HG03571 (cell line): Measurements from ENCODE around the gene CTNNA1.
"Not testable (repeated sequence)": the region's sequence is repeated elsewhere in the genome, so short reads cannot be mapped to it uniquely, and the experiment has no call there.

Experiments
- ATAC-seq: cut with Tn5 transposase; IDR thresholded peaks from one replicate; pipeline ENCODE4 v1.9.1; 2021; ENCODE audit not compliant: unreplicated experiment

CTNNA1 gene

DNA sequence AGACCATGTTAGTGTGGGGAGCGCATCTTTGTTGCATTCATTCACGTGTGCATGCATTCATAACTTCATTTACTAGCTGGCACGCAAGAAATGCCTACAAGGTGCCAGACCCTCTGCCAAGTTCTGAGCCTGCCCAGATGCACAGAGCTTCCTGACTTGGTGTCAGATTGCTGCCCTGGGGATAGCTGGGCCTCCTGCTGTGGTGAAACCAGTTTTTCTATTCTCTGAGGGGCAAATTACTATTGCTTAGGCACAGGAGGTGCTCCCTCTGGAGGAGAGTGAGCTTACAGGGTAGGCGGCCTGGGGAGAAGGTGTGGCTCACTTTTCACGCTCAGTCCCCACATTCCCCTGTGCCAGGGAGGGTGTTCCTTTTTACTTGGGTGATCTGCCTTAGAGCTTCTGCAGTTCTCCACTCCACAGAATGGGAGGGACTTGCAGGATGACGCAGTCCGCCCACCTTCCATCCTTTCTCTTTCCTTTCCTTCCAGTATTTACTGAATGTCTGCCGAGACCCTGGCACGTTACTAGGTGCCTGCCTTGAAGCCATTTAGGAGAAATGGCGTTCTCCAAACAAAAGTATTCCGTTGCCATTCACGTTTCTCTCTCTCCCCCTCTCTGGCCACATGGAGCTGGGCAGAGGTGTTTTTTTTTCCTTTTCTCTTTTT, 27.9 kb upstream of the CTNNA1 start:
- no peak for ATAC-seq

DNA sequence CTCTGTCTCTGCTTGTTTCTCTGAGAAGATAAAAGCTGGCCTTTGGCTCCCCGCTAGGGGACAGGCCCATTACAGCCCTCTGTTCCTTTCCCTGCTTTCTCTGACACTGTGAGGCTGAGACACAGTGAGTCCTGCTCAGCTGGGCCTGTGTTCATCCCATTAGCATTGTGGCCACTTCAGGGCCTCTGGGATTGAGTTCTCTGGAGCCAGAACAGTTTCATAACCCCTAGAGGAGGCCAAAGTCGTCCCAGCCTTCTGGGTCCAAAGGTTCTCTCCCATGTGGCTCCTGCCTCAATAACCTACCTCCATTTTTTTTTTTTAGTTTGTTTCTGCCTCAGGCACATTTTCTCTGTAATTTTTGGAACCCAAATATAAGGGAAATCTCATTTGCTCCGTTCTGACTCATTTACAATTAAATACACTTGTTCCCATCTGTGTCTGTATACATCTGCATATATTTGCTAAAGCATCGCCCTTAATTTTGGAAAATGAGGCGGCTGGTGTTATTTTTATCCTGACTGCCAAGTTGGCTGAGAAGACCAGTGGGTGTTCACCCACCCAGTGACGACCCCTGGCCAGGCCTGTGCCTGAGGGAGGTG, 27.3 kb upstream of the CTNNA1 start:
- ATAC-seq = no peak

DNA sequence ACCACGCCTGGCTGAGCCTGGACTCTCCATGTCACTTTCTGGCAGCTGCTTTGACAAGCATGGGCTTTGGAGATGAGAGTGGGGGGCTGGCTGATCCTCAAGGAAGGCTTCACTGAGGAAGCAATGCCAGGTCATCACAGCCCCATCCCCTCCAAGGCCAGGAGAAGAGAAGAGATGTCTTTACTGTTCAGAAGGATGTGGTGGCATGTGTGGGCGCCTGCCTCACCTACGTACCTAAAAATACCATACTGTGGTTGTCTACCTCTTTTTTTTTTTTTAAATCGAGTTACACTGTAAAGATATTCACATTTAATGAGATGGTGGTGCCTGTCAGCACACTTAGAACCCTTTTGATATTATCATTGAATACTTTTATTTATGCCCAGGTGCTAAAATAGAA, 26.4 kb upstream of the CTNNA1 start:
- no peak for ATAC-seq

DNA sequence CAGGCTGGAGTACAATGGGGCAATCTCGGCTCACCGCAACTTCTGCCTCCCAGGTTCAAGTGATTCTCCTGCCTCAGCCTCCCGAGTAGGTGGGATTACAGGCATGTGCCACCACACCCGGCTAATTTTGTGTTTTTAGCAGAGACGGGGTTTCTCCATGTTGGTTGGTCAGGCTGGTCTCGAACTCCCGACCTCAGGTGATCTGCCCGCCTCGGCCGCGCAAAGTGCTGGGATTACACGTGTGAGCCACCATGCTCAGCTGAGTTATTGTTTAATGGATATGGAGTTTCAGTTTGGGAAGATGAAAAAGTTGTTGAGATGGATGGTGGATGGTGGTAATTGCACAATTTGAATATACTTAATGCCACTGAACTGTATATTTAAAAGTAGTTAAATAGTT, 22.7 kb upstream of the CTNNA1 start:
- not testable (repeated sequence) for ATAC-seq

DNA sequence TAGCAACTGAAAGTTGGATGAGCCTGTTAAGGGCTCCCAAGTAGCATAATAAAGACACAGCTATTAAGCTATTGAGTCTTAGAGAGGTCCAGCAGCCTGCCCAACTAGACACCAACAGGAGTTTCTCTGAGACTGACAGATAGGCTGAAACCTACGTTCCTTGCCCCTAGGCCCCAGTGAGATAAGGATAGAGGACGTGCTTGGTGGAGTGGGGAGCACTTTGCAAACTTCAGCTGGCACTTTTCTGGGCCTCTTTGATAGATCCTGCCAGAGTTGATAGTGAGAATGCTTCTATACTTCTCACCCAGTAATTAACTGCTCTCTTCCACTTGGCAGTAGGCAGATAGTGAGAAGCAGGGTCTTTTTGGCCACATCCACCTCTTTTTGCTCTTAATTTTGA, 20.8 kb upstream of the CTNNA1 start:
- ATAC-seq = no peak

DNA sequence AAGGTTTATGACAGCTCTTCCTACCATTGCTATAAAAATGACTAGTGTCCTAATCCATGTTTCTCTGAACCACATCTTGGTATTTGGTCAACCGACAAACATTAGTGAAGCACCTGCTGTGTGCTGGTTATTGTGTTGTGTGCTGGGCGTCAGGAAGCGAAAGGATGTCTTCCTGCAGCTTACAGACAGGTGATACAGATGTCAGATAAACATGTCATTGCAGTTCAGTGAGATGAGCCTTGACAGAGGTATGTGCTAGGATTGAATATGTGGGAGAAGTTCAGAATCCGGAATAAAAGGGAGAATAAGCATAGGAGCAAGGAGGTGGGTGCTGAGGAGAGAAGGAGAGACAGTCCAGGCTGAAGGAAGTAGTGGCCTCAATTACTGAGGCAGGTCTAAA, 20.3 kb upstream of the CTNNA1 start:
- ATAC-seq = no peak

DNA sequence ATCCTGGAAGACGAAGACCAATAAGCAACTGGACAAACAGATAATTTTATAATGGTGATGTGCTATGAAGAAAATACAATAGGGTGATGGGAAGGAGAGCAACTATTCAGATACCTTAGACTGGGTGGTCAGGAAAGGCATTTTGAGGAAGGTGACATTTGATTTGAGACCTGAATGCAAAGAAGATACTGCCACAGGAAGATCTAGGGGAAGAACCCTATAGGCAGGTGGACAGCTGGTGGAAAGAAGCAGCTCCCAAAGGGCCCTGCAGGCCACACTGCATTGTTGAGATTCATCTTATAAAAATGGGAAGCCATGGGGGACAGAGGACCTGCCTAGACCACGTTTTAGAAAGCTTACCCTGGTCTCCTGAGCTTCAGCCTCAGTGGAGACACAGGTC, 19.7 kb upstream of the CTNNA1 start:
- ATAC-seq = no peak

DNA sequence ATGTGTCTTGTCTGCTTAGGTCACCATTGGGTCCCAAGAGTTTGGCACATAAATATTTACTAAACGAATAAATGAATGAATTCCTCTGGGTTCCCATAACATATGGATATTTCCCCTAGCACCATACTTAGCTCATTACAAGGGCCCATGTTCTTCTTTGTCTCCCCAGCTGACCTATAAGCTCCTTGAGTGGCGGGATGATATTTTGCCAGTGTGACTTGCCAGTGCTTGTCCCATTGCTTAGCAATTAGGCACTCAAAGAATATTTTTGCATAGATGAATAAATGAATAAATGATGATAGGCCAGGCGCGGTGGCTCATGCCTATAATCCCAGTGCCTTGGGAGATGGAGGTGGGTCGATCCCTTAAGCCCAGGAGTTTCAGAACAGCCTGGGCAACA, 16.9 kb upstream of the CTNNA1 start:
- ATAC-seq = no peak

DNA sequence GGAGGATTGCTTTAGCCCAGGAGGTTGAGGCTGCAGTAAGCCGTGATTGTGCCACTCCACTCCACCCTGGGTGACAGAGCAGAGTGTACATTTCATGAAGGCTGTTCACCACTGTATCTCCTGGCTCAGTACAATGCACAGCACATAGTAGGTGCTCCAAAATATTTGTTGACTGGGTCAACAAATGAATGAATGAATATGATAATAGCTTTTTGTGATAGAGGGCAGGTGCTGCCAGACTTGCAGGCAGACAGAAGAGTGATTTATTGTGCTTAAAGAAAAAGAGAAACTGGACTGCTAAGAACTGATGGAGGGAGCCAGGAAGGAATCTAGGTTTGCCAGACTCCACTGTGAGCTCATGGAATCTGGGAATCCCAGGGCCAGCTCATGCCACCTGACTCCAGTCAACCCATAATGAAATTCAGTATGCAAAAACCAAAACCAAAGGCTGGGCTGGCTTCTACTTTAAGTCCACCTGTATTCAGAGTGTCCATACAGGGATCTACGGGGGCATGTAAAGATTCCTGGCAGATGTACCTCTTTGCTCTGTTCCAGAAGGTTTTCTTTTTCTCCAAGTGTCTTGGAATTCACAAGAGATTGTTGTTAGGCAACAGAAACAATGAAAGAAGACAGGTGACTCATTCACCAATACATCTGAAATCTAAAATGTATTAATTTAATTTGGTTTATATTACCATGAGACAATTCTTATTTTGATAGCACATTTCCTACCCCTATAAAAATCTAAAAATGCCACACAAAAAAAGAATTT, 15.5 kb upstream of the CTNNA1 start:
- no peak for ATAC-seq

DNA sequence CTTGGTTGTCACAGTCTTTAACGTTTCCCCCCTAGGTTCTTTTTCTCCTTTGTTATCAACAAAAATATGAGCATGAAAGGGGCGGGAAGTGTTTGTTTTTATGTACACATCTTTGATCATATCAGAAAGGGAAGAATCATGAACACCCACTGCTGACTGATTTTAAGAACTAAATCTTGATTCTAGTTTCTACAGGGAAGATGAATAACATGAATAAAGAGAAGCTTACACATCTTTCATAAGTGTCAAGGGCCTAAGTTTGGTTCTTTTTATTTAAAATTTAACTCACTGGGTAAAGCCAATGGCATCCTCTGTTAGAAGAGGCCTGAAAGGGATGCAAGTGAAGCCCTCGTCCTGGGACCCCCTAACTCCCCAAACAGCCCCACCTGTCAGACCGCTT, 14.8 kb upstream of the CTNNA1 start:
- no peak for ATAC-seq

DNA sequence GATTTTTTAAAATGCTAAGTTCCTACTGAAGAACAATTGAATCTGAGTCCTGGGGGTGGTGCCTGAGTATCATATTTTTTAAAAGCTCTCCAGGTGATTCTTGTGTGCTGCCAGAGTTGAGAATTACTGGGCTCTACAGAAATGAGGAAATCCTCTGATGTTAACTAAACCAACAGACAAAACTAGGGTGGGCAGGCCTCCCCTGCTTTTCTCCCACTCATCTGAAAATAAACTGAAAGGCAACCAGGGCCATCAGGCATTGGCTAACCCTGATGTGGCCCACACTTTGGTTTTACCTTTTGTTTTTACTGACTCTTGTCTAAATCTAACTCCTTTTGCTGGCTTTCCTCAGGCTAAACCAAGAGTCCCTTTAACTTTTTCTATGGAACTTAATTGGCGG, 13.3 kb upstream of the CTNNA1 start:
- ATAC-seq = no peak

DNA sequence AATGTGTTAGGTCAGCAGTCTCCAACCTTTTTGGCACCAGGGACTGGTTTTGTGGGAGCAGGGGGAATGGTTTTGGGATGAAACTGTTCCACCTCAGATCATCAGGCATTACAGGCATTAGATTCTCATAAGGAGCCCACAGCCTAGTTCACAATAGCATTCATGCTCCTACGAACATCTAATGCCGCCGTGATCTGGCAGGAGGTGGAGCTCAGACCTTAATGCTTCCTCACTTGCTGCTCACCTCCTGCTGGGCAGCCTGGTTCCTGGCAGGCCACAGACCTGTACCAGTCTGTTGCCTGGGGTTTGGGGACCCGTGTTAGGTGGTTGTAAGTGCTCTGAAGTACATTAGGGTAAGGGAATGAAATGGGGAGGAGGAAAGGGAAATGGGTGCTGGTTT, 9.7 kb upstream of the CTNNA1 start:
- ATAC-seq = no peak

DNA sequence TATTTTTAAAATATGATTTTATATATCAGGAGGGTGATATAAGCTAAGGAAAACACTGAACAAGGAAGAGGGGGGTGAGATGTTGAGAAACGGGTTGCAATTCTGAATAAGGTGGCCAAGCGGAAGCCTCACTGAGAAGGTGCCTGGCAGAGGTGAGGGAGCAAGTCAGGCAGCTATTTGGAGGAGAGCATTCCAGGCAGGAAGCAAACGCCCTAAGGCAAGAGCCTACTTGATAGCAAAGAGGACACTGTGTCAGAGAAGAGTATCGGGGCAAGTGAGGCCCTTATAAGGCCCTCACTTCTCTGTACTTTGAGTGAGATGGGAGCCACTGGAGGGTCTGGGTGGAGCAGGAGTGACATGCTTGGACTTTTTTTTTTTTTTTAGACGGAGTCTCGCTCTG, 8.0 kb upstream of the CTNNA1 start:
- ATAC-seq = no peak

DNA sequence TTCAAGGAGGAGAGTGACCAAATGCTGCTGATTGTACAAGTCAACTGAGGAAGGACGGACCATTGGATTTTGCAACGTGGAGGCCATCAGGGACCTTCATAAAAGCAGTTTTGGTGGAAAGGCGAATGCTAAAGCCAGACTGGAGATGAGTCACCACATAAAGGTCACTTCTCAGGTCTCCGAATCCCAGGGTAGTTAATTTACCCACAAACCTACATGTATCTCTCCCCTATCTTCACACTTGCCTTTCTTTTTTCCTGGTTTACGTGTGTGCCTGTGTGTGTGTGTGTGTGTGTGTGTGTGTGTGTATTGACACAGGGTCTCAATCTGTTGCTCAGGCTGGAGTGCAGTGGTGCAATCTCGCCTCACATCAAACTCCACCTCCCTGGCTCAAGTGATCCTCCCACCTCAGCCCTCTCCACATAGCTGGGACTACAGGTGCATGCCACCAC, 4.6 kb upstream of the CTNNA1 start:
- no peak for ATAC-seq

DNA sequence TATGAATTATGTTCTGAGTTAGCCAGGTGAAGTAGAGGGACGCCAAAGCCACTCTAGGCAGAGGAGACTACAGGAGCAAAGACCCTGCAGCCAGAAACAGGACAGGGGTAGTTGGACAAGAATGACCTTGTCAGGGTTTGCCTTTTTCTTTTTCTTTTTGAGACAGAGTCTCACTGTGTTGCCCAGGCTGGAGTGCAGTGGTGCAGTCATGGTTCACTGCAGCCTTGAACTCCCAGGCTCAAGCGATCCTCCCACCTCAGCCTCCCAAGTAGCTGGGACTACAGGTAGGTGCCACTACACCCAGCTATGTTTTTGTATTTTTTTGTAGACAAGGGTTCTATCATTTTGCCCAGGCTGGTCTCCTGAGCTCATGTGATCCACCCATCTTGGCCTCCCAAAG, 1.9 kb upstream of the CTNNA1 start:
- not testable (repeated sequence) for ATAC-seq

DNA sequence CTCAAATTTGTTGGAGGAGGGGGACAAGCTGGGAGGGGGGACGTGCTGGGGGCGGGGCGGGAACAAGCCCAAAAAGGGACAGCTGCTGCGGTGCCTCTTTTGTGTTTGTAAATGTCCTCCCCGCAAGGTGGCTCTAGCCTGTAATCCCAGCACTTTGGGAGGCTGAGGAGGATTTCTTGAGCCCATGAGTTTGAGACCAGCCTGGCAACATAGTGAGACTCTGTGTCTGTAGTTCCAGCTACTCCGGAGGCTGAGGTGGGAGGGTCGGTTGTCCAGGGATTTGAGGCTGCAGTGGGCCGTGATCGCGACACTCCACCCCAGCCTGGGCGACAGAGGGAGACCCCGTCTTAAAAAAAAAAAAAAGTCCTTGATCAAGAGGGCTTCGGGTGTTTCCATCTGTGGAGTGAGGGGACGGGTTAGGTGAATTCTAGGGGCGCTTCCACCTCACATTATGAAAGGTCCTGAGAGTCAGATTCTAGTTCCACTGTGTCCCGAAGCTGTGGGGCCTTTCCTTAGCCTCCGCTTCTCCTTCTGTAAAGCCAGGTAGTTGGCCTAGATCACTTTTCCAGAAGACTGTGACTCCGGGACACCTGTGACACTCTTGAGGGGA, 779 bp upstream of the CTNNA1 start:
- no peak for ATAC-seq

DNA sequence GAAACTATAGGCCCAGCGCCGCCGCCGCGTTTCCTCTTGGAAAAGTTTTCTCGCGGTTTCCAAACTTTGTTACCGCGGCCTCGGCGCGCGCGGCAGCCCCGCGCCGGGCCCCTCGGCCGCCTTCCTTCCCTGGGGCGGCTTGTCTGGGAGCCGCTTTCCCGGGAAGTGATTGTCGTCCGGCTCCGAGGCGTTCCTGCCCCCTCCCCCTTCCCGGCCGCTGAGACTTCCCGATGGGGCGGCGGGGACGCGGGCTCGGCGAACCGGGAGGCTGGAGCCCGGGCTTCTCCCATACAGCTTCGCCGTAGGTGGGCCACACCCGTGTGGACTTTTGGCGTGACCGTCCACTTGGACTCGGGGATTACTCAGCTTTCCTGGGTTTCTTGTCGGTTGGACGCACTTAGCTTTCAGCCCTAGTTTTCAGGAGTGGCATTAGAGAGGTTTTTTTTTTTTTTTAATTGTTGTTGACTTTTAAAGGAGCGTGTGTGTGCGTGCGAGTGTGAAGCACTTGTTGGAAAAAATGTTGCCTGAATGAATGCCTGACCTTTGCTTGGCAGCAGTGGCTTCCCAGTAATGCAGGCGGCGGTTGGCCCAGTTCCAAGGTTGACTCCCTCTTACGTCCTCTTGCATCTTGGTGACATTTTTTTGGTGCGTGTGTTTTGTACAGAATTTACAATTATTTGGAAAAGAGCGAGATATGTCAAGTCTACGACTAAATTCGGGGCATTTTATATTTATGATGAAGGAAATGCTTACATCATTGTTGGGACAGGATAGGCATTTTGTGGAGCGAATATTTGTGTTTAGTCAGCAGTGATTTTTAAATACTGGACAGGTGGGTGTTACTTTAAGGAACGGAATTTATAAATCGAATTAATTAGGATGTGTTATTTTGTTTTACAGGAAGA, 821 bp downstream of the CTNNA1 start:
- no peak for ATAC-seq

DNA sequence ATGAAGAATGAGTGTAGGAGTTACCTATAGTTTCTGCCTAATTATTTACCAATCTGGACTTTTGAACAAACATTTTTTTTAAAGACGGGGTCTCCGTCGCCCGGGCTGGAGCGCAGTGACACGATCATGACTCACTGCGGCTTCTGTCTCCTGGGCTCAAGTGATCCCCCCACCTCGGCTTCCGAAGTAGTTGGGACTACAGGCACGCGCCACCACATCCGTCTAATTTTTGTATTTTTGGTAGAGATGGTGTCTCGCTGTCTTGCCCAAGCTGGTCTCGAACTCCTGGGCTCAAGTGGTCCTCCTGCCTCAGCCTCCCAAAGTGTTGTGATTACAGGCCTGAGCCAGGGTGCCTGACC, 1.5 kb downstream of the CTNNA1 start:
- ATAC-seq = no peak

DNA sequence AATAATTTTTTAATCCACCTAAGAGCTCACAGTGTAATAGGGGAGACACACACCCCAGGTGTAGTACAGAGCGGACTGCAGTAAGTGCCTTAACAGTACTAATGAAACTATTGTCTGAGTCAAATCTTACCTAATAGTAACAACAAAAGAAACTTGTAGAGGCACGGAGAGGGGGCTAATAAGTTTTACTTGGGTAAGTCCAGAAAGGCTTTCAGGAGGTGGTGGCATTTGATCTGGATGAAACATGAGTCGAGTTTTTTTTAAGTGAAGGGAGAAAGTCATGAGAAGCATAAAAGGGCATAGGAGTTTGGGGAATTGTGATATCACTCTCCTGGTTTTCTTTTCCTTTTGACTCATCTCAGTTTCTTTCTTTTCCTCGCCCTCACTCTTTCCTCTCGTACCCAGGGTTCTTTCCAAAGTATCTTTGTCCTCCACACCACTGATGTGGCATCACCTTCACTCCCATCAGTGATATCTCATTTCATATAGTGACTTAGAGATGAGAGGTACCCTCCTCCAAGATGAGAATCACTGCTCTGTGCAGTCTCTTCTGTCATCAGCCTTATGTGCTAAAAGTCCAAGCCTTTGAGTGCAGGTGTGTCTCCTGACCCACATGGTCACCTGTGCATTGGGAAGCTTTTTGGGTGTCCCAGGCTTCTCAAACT, 2.0 kb downstream of the CTNNA1 start:
- ATAC-seq = no peak

DNA sequence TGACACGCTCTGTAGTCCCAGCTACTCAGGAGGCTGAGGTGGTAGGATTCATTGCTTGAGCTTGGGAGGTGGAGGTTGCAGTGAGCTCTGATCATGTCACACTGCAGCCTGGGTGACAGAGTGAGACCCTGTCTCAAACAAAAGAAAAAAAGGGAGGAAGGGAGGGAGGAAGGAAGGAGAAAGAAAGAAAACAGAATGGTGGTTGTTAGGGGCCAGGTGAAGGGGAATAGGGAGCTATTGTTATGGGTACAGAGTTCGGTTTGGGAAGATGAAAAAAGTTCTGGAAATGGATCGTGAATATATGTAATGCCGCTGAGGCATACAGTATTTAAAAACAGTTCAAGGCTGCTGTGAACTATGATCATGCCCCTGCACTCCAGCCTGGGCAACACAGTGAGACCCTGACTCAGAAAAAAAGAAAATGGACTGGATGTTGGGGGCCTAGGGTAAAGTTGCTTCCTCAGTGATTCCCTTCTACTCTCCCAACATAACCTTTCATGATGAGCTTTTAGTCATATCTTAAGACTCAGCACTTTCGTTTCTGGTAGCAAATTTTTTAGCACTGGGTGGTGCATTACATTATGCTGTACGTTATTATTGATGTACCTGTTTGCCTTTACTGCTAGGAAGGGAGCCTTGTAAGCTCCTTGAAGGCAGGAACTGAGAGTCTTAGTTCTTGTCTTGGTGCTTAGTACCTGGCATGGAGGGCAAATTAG, 4.0 kb downstream of the CTNNA1 start:
- ATAC-seq = no peak
